Measurements from ENCODE around the gene CCDC78. TPM values are rescaled to one million over a fixed set of nuclear protein-coding genes. Genes with fewer than 3 reads are reported as not detected.

CCDC78 gene
- total and polyA plus RNA-seq, 2 of the 4 experiments (the other 2 are of a cell fraction) = 0.54 to 4.6 TPM

GRCh38 chr16:686459-687260, 39.6 kb downstream of the CCDC78 start:
- dilution Hi-C loops (cut with HindIII; ENCODE audit: low sequenced_read_pairs, unreplicated experiment) (no loop called here), intact Hi-C loops (cut with micrococcal nuclease) (no loop called here), in situ Hi-C loops (cut with MboI; ENCODE audit: low sequenced_read_pairs) (no loop called here)
- Histone ChIP-seq H3K4me2 (ENCODE audit: low read depth, low read length) (no peak overlapping the region), H3K18ac (ENCODE audit: low read depth, low read length) (no peak overlapping the region), H4K8ac (ENCODE audit: low read depth in 2 of 2, low read length in 2 of 2) (no peak overlapping the region), H3K23ac (ENCODE audit: low read depth, low read length) (no peak overlapping the region), H2BK20ac (ENCODE audit: low read depth, low read length) (no peak overlapping the region), H2AK9ac (replicated peaks; ENCODE audit: low read depth, low read length, poor library complexity) (no peak overlapping the region), H4K5ac (ENCODE audit: low read depth, low read length) (no peak overlapping the region), H3K9me1 (ENCODE audit: insufficient read depth, low read length) (peaks cover 12% of the 10 kb centered on the region), H3K4me1 (ENCODE audit: control insufficient read depth, insufficient read depth, low read length) (peaks cover 22% of the 10 kb centered on the region), H3K36me3 (ENCODE audit: control insufficient read depth, insufficient read depth, low read length) (peaks cover 38% of the 10 kb centered on the region), H2AK5ac (ENCODE audit: low read depth, low read length) (no peak overlapping the region), H3K9me3 (ENCODE audit: control insufficient read depth, insufficient read depth, low read length) (no peaks in the 10 kb centered on the region), H2AFZ (replicated peaks; ENCODE audit: low read length, poor library complexity) (no peak overlapping the region), H3K4me3 (ENCODE audit: insufficient read depth, low read depth, low read length) (no peak overlapping the region), H3K27me3 (ENCODE audit: control insufficient read depth, insufficient read depth, low read length) (no peaks in the 10 kb centered on the region), H4K91ac (ENCODE audit: insufficient read depth, low read depth, low read length) (no peak overlapping the region), H2BK15ac (ENCODE audit: low read depth, low read length) (no peak overlapping the region), H3K14ac (replicated peaks; ENCODE audit: low read depth, low read length) (no peak overlapping the region), H4K20me1 (ENCODE audit: insufficient read depth, low read length) (peaks cover 17% of the 10 kb centered on the region), H3K79me1 (ENCODE audit: low read depth in 1 of 2, low read length in 2 of 2) (peaks cover 19 to 54% of the 10 kb centered on the region in 2 experiments), H3K56ac (ENCODE audit: extremely low read depth, insufficient read depth, low read length) (no peak overlapping the region), H3K4ac (ENCODE audit: low read depth, low read length) (no peak overlapping the region), H3K27ac (ENCODE audit: insufficient read depth, low read length) (no peak overlapping the region), H2BK5ac (ENCODE audit: low read depth, low read length, poor library complexity, severe bottlenecking) (no peak overlapping the region), H2BK120ac (ENCODE audit: low read depth, low read length) (no peak overlapping the region), H3K9ac (ENCODE audit: low read depth, low read length) (no peak overlapping the region)
- ATAC-seq (ENCODE audit: low read depth) (no peak), DNase-seq (no peak)
- POLR2A ChIA-PET (ENCODE audit: unreplicated experiment) = interaction anchor here (0.5 kb wide), 1 partner anchor 101 kb away, joined by 4 read pairs; the partner anchor contains the start of gene RPUSD1
- 96% methylated on average over 48 of the region's 51 CpGs; no CpG with 5 or more reads in 1 of the 2 experiments for WGBS, 2 experiments (ENCODE audit: extremely low coverage in 2 of 2, insufficient read length in 1 of 2)
- no peak for TF ChIP-seq CEBPB (IDR thresholded peaks at IDR 0.05; ENCODE audit: low read depth, low read length)
- TF ChIP-seq RCOR1 (IDR thresholded peaks at IDR 0.05; ENCODE audit: insufficient replicate concordance, low read length) = no peak
- TF ChIP-seq CHD1 (IDR thresholded peaks at IDR 0.05; ENCODE audit: low read depth, low read length) = no peak
- TF ChIP-seq SMC3 (IDR thresholded peaks at IDR 0.05; ENCODE audit: low read depth, low read length) = no peak
- TF ChIP-seq POLR2A (IDR thresholded peaks at IDR 0.05; ENCODE audit: low read depth, low read length) = no peak
- no peak for TF ChIP-seq CTCF (conservative IDR thresholded peaks at IDR 0.05; ENCODE audit: low read depth, low read length)
- TF ChIP-seq MAZ (IDR thresholded peaks at IDR 0.05; ENCODE audit: borderline replicate concordance, low read depth, low read length) = no peak
- no peak for TF ChIP-seq NFE2L2 (IDR thresholded peaks at IDR 0.05; ENCODE audit: low read depth, low read length)
- no peak for TF ChIP-seq RAD21 (IDR thresholded peaks at IDR 0.05; ENCODE audit: low read length)
- CTCF ChIA-PET = no interaction called here
- no TSS peak for BruUV-seq (replicated peaks)

Measured in IMR-90 (cell line).